ENCODE measurements around the gene TSGA10IP.

DNA sequence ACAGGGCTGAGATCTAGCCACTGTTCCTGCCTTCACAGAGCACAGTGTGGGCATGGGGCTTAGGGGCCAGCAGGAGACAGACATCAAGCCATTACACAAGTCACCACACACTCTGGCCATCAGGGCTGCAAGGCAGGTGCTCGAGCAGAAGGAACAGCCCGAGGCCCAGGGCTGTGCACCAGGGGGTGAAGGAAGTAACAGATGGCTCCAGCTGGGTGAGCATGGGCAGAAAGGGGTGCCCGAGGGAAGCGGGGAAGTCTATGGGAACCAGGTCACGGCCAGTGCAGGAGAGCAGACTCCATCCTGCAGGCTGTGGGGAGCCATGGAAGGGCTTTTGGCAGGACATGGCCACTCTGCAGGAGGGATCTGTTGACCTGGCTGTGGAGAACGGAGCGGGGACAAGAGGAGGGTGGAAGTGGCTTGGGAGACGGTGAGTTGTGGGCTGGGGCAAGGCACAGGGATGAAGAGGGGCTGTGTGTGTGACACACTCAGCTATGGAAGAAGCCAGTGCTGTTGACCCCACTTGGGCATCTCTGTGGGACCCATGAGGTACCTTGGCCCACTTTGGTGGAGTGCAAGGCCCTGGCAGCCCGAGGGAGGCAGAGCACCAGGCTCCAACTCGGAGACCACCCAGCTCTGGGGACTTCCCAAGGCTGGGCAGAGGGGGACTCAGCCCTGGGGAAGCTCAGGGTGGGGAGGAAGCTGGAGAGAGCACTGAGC, 30.0 kb upstream of the TSGA10IP start:
- TF ChIP-seq, protein P1, sequence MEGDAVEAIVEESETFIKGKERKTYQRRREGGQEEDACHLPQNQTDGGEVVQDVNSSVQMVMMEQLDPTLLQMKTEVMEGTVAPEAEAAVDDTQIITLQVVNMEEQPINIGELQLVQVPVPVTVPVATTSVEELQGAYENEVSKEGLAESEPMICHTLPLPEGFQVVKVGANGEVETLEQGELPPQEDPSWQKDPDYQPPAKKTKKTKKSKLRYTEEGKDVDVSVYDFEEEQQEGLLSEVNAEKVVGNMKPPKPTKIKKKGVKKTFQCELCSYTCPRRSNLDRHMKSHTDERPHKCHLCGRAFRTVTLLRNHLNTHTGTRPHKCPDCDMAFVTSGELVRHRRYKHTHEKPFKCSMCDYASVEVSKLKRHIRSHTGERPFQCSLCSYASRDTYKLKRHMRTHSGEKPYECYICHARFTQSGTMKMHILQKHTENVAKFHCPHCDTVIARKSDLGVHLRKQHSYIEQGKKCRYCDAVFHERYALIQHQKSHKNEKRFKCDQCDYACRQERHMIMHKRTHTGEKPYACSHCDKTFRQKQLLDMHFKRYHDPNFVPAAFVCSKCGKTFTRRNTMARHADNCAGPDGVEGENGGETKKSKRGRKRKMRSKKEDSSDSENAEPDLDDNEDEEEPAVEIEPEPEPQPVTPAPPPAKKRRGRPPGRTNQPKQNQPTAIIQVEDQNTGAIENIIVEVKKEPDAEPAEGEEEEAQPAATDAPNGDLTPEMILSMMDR (IDR thresholded peaks at IDR 0.05): no peak
- no peak for TF ChIP-seq POLR2AphosphoS5 (IDR thresholded peaks at IDR 0.05)
